Loucy (cell line): ENCODE data around the gene PSMB9.

Source experiments
- CTCF ChIP-seq: fragments of 200-600 bp; sonication (generic); conservative IDR thresholded peaks from 2 replicates; pipeline ENCODE4 v1.5.1; 2014; ENCODE audit warnings: mild to moderate bottlenecking, antibody characterized with exemption, low read length
- EZH2phosphoT487 ChIP-seq: fragments of 200-600 bp; IDR thresholded peaks from 2 replicates; pipeline ENCODE4 v1.6.1; 2018; ENCODE audit warnings: antibody characterized with exemption, mild to moderate bottlenecking, moderate library complexity, borderline replicate concordance

- TF ChIP-seq CTCF: no peak
- no peak for TF ChIP-seq EZH2phosphoT487
These were observed 21.5 kb upstream of the PSMB9 start for GRCh38 chr6:32832535-32832934.
